GM19240 (cell line): ENCODE measurements around the gene DIAPH2.

Source experiments
- DNase-seq: peaks from one replicate; pipeline ENCODE4 v3.0.0; 2011; ENCODE audit warnings: low spot score; ENCODE audit not compliant: insufficient read length

The DIAPH2 gene

GRCh38 chrX:97158269-97158668, 473.6 kb downstream of the DIAPH2 start:
- no peak for DNase-seq

- no peak for DNase-seq
Measured at GRCh38 chrX:97159916-97160800, 475.5 kb downstream of the DIAPH2 start.

- no peak for DNase-seq
Measured at GRCh38 chrX:97167333-97167732, 482.7 kb downstream of the DIAPH2 start.

- DNase-seq = no peak
Measured at GRCh38 chrX:97168646-97169045, 484.0 kb downstream of the DIAPH2 start.

- no peak for DNase-seq
Measured at GRCh38 chrX:97175147-97175546, 490.5 kb downstream of the DIAPH2 start.

GRCh38 chrX:97189668-97190067, 505.0 kb downstream of the DIAPH2 start:
- DNase-seq = no peak

GRCh38 chrX:97199501-97199900, 514.9 kb downstream of the DIAPH2 start:
- no peak for DNase-seq

GRCh38 chrX:97200454-97200853, 515.8 kb downstream of the DIAPH2 start:
- DNase-seq = no peak

GRCh38 chrX:97210501-97210900, 525.9 kb downstream of the DIAPH2 start:
- DNase-seq = no peak

- DNase-seq = no peak
Measured at GRCh38 chrX:97211070-97211469, 526.4 kb downstream of the DIAPH2 start.

GRCh38 chrX:97215186-97215585, 530.5 kb downstream of the DIAPH2 start:
- no peak for DNase-seq

- DNase-seq = no peak
Measured at GRCh38 chrX:97224148-97224547, 539.5 kb downstream of the DIAPH2 start.

- no peak for DNase-seq
Measured at GRCh38 chrX:97229318-97229717, 544.7 kb downstream of the DIAPH2 start.

GRCh38 chrX:97230948-97231347, 546.3 kb downstream of the DIAPH2 start:
- no peak for DNase-seq

- peak; percentile 1 for DNase-seq
Measured at GRCh38 chrX:97234471-97235081, 549.9 kb downstream of the DIAPH2 start.

GRCh38 chrX:97238632-97239031, 554.0 kb downstream of the DIAPH2 start:
- DNase-seq = no peak

- no peak for DNase-seq
Measured at GRCh38 chrX:97252111-97252510, 567.5 kb downstream of the DIAPH2 start.

GRCh38 chrX:97260679-97261078, 576.0 kb downstream of the DIAPH2 start:
- no peak for DNase-seq

- DNase-seq = no peak
Measured at GRCh38 chrX:97266406-97267121, 581.9 kb downstream of the DIAPH2 start.

GRCh38 chrX:97267396-97268181, 582.9 kb downstream of the DIAPH2 start:
- no peak for DNase-seq

- no peak for DNase-seq
Measured at GRCh38 chrX:97268182-97268680, 583.6 kb downstream of the DIAPH2 start.
